Smooth muscle cell (in vitro differentiated cells): ENCODE data around the gene DNAH17. TPM values are rescaled to one million over a fixed set of nuclear protein-coding genes. Genes with fewer than 3 reads are reported as not detected.

Experiments
- DNase-seq: peaks from one replicate; lab custom pipeline; 2025; ENCODE audit not compliant: unreplicated experiment; lab: John Stamatoyannopoulos, UW
- H2AFZ ChIP-seq: fragments of 200-600 bp; sonication (generic); 2 replicates; pipeline ENCODE4 v1.6.0; 2016; ENCODE audit warnings: antibody characterized with exemption, low read depth, mild to moderate bottlenecking
- H3F3A ChIP-seq: fragments of 200-600 bp; sonication (generic); 2 replicates; pipeline ENCODE4 v1.6.0; 2017; ENCODE audit warnings: antibody characterized with exemption, low read depth
- H3K27ac ChIP-seq: fragments of 200-600 bp; sonication (generic); 2 replicates; pipeline ENCODE4 v1.5.1; 2016; ENCODE audit warnings: low read depth, mild to moderate bottlenecking
- H3K27me3 ChIP-seq: fragments of 200-600 bp; sonication (generic); 2 replicates; pipeline ENCODE4 v1.6.1; 2016; ENCODE audit warnings: low read depth, mild to moderate bottlenecking
- H3K36me3 ChIP-seq: fragments of 200-600 bp; sonication (generic); 2 replicates; pipeline ENCODE4 v1.5.1; 2016; ENCODE audit warnings: low read depth
- H3K4me1 ChIP-seq: fragments of 200-600 bp; sonication (generic); 2 replicates; pipeline ENCODE4 v1.5.1; 2016; ENCODE audit warnings: low read depth
- H3K4me2 ChIP-seq: fragments of 200-600 bp; sonication (generic); 2 replicates; pipeline ENCODE4 v1.6.0; 2016; ENCODE audit warnings: mild to moderate bottlenecking
- H3K4me3 ChIP-seq: fragments of 200-600 bp; sonication (generic); 2 replicates; pipeline ENCODE4 v1.5.1; 2016; ENCODE audit warnings: mild to moderate bottlenecking
- H3K79me2 ChIP-seq: fragments of 200-600 bp; sonication (generic); 2 replicates; pipeline ENCODE4 v1.6.0; 2016; ENCODE audit warnings: low read depth, mild to moderate bottlenecking
- H3K9ac ChIP-seq: fragments of 200-600 bp; sonication (generic); 2 replicates; pipeline ENCODE4 v1.6.0; 2016; ENCODE audit warnings: low read depth
- H3K9me3 ChIP-seq: fragments of 200-600 bp; sonication (generic); replicated peaks from 2 replicates; pipeline ENCODE4 v1.5.1; 2016; ENCODE audit warnings: low read depth
- H4K20me1 ChIP-seq: fragments of 200-600 bp; sonication (generic); 2 replicates; pipeline ENCODE4 v1.6.0; 2016; ENCODE audit warnings: low read depth
- WGBS: methylation state at CpG from one replicate; pipeline ENCODE4 v1.1.7; 2016; ENCODE audit warnings: low lambda C conversion rate; 5-methylcytosine and 5-hydroxymethylcytosine counted together
- polyA plus RNA-seq: library from polyadenylated mRNA; unstranded; fragments of >200 nt; fragmentation: Nextera tagmentation; extraction: Ambion mirVana; gene quantifications from 2 replicates; pipeline ENCODE4 v1.2.1, GENCODE V29; 2016
- total RNA-seq: library from RNA; depleted of rRNA; stranded (reverse); fragments of >200 nt; gene quantifications from 2 replicates; pipeline ENCODE4 v1.2.3, GENCODE V29; 2014
- TF ChIP-seq, protein P1 (sequence below): fragments of 200-600 bp; sonication (generic); IDR thresholded peaks from 2 replicates; pipeline ENCODE4 v1.5.1; 2017; ENCODE audit warnings: borderline replicate concordance, mild to moderate bottlenecking, antibody characterized with exemption; ENCODE audit not compliant: insufficient read depth, poor library complexity, severe bottlenecking

Gene DNAH17
- total and polyA plus RNA-seq, 2 experiments from 2014 or later, result 0.18 to 0.98 TPM

DNA sequence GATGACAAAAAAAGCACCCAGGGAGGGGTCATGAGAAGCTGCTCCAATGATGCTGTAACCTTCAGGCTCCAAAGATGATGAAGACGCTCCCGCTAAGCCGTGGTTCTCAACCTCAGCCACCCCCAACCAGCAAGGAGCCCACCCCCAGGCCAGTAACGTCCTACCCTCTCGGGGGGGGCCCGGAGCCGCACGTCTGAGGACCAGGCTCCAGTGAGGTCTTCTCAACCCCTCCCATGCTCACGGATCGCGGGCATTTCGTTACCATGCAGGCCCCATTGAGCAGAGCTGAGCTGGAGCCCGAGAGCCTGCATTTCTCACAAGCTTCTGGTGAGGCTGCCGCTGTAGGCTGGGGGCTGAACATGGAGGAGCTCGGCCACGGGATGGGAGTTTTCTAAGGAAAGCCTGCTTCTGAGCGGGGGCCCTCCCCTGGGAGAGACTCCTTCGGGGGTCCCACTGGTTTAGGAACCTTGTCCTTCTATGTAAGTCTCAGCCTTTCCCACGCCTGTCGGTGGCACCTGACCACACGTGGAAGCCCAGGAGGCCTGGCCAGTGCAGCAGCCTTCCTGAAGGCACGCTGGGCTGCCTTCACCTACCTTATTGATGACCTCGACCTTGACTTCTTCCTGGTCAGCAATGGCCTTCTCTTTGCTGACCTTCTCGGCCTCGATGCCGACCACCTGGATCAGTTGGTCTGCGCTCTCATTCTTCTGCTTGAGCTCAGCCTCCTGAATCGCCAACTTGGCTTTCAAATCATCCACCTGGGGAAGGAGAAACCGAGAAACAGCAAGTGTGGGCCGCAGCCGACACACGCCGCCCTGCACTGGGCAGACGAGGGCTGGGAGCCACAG, 116.0 kb downstream of the DNAH17 start:
- H3K4me3 ChIP-seq, result no peak overlapping the region
- TF ChIP-seq, protein P1, sequence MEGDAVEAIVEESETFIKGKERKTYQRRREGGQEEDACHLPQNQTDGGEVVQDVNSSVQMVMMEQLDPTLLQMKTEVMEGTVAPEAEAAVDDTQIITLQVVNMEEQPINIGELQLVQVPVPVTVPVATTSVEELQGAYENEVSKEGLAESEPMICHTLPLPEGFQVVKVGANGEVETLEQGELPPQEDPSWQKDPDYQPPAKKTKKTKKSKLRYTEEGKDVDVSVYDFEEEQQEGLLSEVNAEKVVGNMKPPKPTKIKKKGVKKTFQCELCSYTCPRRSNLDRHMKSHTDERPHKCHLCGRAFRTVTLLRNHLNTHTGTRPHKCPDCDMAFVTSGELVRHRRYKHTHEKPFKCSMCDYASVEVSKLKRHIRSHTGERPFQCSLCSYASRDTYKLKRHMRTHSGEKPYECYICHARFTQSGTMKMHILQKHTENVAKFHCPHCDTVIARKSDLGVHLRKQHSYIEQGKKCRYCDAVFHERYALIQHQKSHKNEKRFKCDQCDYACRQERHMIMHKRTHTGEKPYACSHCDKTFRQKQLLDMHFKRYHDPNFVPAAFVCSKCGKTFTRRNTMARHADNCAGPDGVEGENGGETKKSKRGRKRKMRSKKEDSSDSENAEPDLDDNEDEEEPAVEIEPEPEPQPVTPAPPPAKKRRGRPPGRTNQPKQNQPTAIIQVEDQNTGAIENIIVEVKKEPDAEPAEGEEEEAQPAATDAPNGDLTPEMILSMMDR, result no peak

DNA sequence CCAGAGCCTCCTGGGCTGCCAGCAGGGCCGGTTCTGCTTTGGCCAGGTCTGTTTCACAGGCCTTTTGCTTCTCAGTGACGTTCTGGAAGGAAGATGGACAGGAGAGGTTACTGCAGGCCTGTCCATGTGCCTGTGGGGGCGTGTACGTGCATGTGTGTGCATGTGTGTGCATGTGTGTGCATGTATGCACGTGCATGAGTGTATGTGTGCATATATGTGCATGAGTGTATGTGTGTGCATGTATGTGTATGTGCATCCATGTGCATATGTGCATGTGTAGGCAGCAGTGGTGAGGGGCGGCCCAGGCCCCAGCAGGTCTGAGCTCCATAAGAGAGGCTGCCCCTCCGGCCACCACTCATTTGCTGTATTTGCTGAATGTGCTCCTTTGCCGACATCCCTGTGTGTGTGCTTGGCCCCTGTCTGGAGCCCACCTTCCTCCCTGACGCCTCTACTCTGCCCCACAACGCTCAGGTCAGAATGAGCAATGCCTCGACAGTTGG, 117.0 kb downstream of the DNAH17 start:
- no peaks in the 10 kb centered on the region for H4K20me1 ChIP-seq
- no peak overlapping the region for H3K4me3 ChIP-seq
- TF ChIP-seq, protein P1, result no peak
- no peaks in the 10 kb centered on the region for H3F3A ChIP-seq
- no peak for DNase-seq
- no peaks in the 10 kb centered on the region for H3K27me3 ChIP-seq
- no peaks in the 10 kb centered on the region for H3K79me2 ChIP-seq
- H3K4me2 ChIP-seq, result no peak overlapping the region
- no peaks in the 10 kb centered on the region for H3K36me3 ChIP-seq
- H3K27ac ChIP-seq, result no peak overlapping the region
- no peak overlapping the region for H3K9ac ChIP-seq
- H3K4me1 ChIP-seq, result no peaks in the 10 kb centered on the region
- no peak overlapping the region for H2AFZ ChIP-seq
- 85% methylated on average over 11 of the region's 11 CpGs for WGBS
- H3K9me3 ChIP-seq, result no peaks in the 10 kb centered on the region

More for the DNA sequence above, 116.0 kb downstream of the DNAH17 start:
- H3K4me1 ChIP-seq, result no peaks in the 10 kb centered on the region
- H4K20me1 ChIP-seq, result no peaks in the 10 kb centered on the region
- 93% methylated on average over 34 of the region's 34 CpGs for WGBS
- H3K4me2 ChIP-seq, result no peak overlapping the region
- no peaks in the 10 kb centered on the region for H3K36me3 ChIP-seq
- H3K9me3 ChIP-seq, result no peaks in the 10 kb centered on the region
- no peak overlapping the region for H3K9ac ChIP-seq
- no peak overlapping the region for H3K27ac ChIP-seq
- H3K79me2 ChIP-seq, result no peaks in the 10 kb centered on the region
- H3K27me3 ChIP-seq, result no peaks in the 10 kb centered on the region
- H2AFZ ChIP-seq, result no peak overlapping the region
- H3F3A ChIP-seq, result no peaks in the 10 kb centered on the region
- no peak for DNase-seq

DNA sequence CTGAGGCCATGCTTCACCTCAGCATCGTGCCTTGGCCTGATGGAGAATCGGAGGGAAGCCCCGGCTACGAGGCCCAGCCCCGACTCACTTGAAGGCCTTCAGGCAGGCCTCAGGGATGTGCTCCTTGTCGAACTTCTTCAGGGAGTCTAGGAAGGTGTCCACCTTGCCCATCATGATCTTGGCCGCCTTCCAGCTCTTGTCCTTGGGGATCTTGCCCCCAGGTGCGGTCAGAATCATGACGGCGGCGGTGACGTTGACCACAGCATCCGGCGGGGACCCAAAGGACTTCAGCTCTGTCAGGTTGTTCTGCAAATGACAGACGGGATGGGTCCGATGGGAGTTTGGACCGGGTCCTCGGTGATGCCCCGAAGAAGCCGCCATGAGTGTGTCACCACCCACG, 117.5 kb downstream of the DNAH17 start:
- H3K27me3 ChIP-seq, result no peaks in the 10 kb centered on the region
- no peak overlapping the region for H3K4me2 ChIP-seq
- no peaks in the 10 kb centered on the region for H3F3A ChIP-seq
- no peak overlapping the region for H3K9ac ChIP-seq
- no peaks in the 10 kb centered on the region for H3K4me1 ChIP-seq
- H2AFZ ChIP-seq, result no peak overlapping the region
- no peaks in the 10 kb centered on the region for H3K36me3 ChIP-seq
- H3K79me2 ChIP-seq, result no peaks in the 10 kb centered on the region
- DNase-seq, result no peak
- H3K4me3 ChIP-seq, result no peak overlapping the region
- no peak overlapping the region for H3K27ac ChIP-seq
- H4K20me1 ChIP-seq, result no peaks in the 10 kb centered on the region
- TF ChIP-seq, protein P1, result no peak
- 96% methylated on average over 21 of the region's 21 CpGs for WGBS
- H3K9me3 ChIP-seq, result no peaks in the 10 kb centered on the region
